G401 (cell line): ENCODE data around the gene HAPLN2. TPM values are rescaled to one million over a fixed set of nuclear protein-coding genes. Genes with fewer than 3 reads are reported as not detected.
"Not testable (repeated sequence)": the region's sequence is repeated elsewhere in the genome, so short reads cannot be mapped to it uniquely, and the experiment has no call there.

Experiments used
- DNase-seq: peaks from one replicate; pipeline ENCODE4 v3.0.0-alpha.2; 2015; ENCODE audit warnings: low spot score
- in situ Hi-C: cut with HindIII; loops from 2 replicates; pipeline ENCODE4 v1.10.0; 2016; ENCODE audit warnings: low sequenced_read_pairs, mixed read lengths
- total RNA-seq: library from RNA; depleted of rRNA; stranded (reverse); fragments of >200 nt; shearing (Covaris generic); gene quantifications from 2 replicates; pipeline ENCODE4 v1.2.3, GENCODE V29; 2014; rRNA removed

Gene HAPLN2
- 0.25 and 0.44 TPM in 2 replicates for total RNA-seq

- in situ Hi-C loops: no loop called here
- no peak for DNase-seq
Measured at GRCh38 chr1:156618853-156619581, at the start of gene HAPLN2. Gene HAPLN2 (plus strand): TSS chr1:156619415. CDS start chr1:156623491, 4,076 bp downstream.

- no peak for DNase-seq
- in situ Hi-C loops: no loop called here
Measured at GRCh38 chr1:156571261-156571852, 47.9 kb upstream of the HAPLN2 start.

GRCh38 chr1:156571919-156572662 is 47.1 kb upstream of the HAPLN2 start, which contains the start of gene IQGAP3:
Gene IQGAP3 (minus strand): TSS chr1:156572565. CDS start chr1:156572529, 36 bp downstream.
- in situ Hi-C loops: no loop called here
- DNase-seq: peak; percentile 87

GRCh38 chr1:156572663-156573018 is 46.6 kb upstream of the HAPLN2 start:
- DNase-seq: no peak
- in situ Hi-C loops: no loop called here

- in situ Hi-C loops: no loop called here
- DNase-seq: no peak
Measured at GRCh38 chr1:156574039-156574633, 45.1 kb upstream of the HAPLN2 start.

- no peak for DNase-seq
- in situ Hi-C loops: no loop called here
Measured at GRCh38 chr1:156577550-156577949, 41.7 kb upstream of the HAPLN2 start.

GRCh38 chr1:156578055-156578454 is 41.2 kb upstream of the HAPLN2 start:
- in situ Hi-C loops: no loop called here
- DNase-seq: no peak

GRCh38 chr1:156579472-156579871 is 39.7 kb upstream of the HAPLN2 start, which contains the start of gene TTC24:
Gene TTC24 (plus strand): TSS chr1:156579723. CDS start chr1:156581365, 1,642 bp downstream.
- DNase-seq: no peak
- in situ Hi-C loops: no loop called here

- in situ Hi-C loops: no loop called here
- no peak for DNase-seq
Measured at GRCh38 chr1:156581661-156582387, 37.4 kb upstream of the HAPLN2 start.

GRCh38 chr1:156582388-156583017 is 36.7 kb upstream of the HAPLN2 start:
- DNase-seq: no peak
- in situ Hi-C loops: no loop called here

GRCh38 chr1:156583821-156584622 is 35.2 kb upstream of the HAPLN2 start:
- peak; percentile 91 for DNase-seq
- in situ Hi-C loops: no loop called here

GRCh38 chr1:156584813-156585212 is 34.4 kb upstream of the HAPLN2 start:
- no peak for DNase-seq
- in situ Hi-C loops: no loop called here

- in situ Hi-C loops: no loop called here
- no peak for DNase-seq
Measured at GRCh38 chr1:156586323-156586722, 32.9 kb upstream of the HAPLN2 start.

GRCh38 chr1:156586892-156587477 is 32.2 kb upstream of the HAPLN2 start:
- in situ Hi-C loops: no loop called here
- no peak for DNase-seq

GRCh38 chr1:156587927-156588326 is 31.3 kb upstream of the HAPLN2 start:
- in situ Hi-C loops, DNase-seq: not testable (repeated sequence)

- in situ Hi-C loops: no loop called here
- DNase-seq: no peak
Measured at GRCh38 chr1:156589546-156589945, 29.7 kb upstream of the HAPLN2 start.

- DNase-seq: no peak
- in situ Hi-C loops: no loop called here
Measured at GRCh38 chr1:156590326-156591180, 28.7 kb upstream of the HAPLN2 start.
